Stimulated activated CD4-positive, alpha-beta T cell treated with anti-CD3 and anti-CD28 coated beads, Interleukin-1b, Interleukin-23, amount 100 ng/mL, for 4 hours (primary cell): ENCODE results near the gene LLGL1.

Experiments used
- DNase-seq, 2 donors: peaks; one replicate each; pipeline ENCODE4 v3.0.0-alpha.2; 2020; ENCODE audit warnings: low read depth in 2 of 2

LLGL1 gene

DNA sequence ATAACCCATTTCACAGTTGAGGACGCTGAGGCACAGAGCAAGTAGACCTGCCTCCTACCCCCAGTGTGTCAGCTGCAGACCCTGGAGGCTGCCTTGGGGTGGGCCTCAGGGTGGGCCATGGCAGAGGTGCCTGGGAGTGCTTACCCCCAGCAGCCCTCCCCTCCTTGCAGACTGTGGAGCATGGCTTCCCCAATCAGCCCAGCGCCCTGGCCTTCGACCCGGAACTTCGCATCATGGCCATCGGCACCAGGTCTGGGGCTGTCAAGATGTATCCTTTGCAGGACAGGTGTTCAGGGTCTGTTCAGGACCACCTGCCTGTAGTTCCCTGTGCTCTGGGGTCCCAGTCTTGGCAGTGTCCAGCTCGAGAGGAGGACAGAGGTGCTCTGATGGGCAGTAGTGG is 4.3 kb downstream of the LLGL1 start:
- DNase-seq: no peak

DNA sequence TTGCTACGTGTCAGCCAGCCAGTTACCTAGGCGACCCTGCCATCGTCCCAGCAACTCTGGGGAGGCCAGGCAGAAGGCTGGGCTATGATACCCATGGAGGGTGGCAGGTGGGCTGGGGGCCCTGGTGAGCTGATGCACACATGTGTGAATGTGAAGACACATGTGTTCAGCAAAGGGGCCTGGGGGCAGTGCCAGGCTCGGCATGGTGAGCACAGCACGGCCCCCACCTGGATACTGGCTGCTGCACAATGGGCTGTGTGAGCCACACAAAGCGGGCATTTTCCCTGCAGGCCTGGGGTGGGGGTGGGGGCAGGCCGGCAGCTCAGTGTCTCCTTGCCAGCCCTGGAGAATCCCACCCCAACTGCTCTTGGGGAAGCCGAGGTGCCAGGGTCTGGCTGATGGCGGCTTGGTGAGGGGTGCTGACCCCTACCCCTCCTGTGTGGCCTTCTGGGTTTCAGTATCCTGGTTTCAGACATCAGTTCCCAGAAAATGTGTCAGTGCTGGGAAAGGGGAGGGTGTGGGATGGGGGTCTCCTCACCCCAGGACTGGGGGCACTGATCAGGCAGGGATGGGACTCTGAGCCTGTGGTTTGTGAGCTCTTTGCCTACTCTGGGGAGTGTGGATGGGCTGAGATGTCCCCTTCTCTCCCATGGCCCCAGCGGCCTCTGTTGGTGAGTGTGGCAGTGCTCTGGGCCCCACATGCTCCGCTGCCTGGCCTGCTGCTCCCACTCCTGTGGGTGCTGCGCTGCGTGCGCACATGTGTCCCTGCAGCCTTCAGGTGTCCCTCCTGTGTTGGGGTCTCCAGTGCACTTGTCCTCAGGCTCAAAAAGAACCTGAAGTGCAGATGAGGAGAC is 5.1 kb downstream of the LLGL1 start:
- no peak for DNase-seq

DNA sequence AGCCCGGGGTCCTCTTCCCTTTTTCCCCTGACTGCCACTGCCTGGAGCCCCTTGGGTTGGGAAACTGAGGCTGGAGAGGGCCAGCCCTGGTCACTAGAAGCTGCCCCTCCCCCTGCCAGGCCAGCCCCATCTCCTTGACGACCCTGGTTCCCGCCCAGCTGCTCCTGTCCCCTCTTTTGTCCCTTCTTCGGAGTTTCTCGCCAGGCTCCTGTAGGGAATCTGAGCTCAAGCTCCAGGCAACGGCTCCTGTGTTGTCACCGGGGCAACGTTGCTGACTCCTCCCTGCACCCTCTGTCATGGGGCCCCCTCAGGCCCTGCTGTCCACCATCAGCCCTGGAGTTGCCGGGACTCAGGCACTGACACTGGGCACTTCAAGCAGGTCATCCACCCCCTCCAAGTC is 5.7 kb downstream of the LLGL1 start:
- no peak for DNase-seq

GRCh38 chr17:18233803-18234518 is 8.5 kb downstream of the LLGL1 start:
- no peak for DNase-seq

DNA sequence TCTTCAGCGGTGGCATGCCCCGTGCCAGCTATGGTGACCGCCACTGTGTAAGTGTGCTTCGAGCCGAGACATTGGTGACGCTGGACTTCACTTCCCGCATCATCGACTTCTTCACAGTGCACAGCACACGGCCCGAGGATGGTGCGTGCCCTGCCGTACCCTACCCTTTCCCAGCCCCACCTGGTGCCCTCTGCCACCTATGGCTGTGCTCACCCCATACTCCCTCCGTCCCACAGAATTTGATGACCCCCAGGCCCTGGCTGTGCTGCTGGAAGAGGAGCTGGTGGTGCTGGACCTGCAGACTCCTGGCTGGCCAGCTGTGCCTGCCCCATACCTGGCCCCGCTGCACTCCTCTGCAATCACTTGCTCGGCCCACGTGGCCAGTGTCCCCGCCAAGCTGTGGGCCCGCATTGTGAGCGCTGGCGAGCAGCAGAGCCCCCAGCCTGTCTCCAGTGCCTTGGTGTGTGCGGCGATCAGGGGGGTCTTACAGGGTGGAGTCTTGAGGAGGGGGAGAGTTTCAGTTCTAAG is 9.5 kb downstream of the LLGL1 start:
- DNase-seq: no peak

DNA sequence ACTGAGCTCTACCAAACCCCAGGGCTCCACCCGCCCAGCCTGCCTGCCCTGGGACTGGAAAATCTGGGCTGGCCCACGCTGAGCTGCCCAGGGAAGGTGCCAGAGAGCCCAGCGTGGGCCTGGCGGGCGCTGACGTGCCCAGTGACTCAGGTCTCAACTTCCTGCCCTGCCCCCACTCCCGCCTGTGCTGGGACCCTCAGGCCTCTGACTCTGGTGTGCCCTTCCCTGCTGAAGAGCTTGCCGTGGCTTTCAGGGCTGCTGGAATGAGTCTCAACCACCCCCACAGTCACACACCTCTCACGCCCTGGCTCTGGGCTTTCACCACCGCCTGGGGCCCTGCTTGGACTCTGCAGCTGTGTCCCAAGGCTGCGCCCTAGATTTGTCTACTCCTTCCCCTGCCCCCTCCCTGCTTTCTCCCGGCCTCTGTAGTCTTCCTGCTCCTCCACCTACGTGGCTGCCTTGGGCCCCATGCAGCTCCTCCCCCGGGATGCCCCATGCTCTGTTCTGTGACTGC is 10.4 kb downstream of the LLGL1 start:
- no peak for DNase-seq

- DNase-seq: no peak
Measured at GRCh38 chr17:18236494-18236893, 11.1 kb downstream of the LLGL1 start.

DNA sequence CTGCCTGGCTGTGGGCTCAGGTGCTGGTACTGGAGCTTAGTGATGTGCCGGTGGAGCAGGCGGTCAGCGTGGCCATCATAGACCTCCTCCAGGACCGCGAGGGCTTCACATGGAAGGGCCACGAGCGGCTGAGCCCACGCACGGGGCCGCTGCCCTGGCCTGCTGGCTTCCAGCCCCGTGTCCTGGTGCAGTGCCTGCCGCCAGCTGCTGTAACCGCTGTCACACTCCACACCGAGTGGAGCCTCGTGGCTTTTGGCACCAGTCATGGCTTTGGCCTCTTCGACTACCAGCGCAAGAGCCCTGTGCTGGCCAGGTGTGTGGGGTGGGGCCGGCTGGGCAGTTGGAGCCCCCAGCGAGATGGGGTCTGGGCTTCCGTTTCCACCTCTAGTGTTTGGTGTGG is 12.0 kb downstream of the LLGL1 start:
- DNase-seq: no peak

DNA sequence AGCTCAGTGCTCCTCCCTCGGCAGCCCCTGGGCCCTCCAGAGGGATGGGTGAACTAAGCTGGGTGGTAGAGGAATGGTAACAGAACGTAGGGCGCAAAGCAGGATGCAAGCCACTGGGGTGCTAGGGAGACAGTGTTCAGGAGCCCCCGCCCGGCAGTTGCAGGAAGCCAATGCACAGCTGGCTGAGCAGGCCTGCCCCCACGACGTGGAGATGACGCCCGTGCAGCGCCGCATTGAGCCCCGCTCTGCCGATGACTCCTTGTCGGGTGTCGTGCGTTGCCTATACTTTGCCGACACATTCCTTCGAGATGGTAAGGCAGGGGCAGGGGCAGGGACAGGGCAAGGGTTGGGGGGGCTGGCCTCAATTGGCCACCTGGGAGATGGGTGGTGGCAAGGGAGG is 12.9 kb downstream of the LLGL1 start:
- no peak for DNase-seq

- DNase-seq: no peak
Measured at GRCh38 chr17:18240449-18240848, 15.0 kb downstream of the LLGL1 start.

DNA sequence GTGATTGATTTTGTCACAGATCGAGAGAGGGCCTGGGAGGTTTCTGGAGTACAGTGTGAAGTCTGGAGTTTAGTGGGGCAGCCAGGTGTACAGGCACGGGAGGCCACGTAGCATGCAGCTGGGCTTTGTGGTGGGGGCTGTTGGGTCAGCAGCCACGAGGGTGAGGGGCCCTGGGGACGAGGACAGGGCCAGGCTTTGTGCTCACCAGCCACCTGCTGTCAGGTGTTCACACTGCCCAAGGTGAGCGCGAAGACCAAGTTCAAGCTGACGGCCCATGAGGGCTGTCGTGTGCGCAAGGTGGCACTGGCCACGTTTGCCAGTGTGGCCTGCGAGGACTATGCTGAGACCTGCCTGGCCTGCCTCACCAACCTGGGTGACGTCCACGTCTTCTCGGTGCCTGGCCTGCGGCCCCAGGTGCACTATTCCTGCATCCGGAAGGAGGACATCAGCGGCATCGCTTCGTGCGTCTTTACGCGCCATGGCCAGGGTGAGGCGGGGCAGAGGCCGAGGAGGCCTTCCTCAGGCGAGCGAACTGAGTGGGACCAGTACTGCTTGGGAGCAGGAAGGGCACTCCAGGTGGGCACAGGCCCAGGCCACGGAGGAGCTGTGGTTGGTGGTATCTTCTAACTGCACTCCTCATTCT is 15.9 kb downstream of the LLGL1 start:
- no peak for DNase-seq

DNA sequence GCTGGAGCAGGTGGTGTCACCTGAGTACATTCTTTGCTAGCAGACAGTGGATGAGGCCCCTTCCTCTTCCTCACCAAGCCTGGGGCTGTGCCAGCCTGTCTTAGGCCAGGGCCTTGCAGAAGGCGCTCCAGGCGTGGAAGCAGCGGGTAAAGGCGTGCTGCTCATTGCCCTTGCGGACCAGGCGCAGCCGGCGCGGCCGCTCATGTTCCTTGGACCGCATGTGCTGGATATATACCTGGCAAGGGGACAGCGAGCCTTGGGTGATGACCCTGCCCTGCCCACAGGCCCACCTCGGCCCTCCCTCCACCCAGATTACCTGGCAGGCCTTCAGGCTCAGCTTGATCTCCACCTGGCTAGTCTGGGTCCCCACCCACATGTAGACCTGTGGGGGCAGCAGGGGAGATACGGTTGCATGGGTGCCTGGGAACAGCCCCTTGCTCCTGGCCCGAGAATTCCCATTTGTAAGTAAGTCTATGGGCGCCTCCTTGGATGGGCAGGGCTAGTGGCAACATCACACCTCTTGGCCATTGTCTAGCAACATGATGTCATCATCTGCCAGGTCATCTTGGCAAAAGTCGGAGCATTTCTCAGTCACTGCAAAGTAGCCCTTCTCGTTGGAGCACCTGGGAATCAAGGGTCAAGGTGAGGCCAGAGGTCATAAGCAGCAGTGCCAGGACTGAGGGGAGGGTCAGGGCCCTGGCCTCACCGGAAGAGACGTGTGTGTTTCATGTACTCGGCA is 19.8 kb downstream of the LLGL1 start:
- no peak for DNase-seq

DNA sequence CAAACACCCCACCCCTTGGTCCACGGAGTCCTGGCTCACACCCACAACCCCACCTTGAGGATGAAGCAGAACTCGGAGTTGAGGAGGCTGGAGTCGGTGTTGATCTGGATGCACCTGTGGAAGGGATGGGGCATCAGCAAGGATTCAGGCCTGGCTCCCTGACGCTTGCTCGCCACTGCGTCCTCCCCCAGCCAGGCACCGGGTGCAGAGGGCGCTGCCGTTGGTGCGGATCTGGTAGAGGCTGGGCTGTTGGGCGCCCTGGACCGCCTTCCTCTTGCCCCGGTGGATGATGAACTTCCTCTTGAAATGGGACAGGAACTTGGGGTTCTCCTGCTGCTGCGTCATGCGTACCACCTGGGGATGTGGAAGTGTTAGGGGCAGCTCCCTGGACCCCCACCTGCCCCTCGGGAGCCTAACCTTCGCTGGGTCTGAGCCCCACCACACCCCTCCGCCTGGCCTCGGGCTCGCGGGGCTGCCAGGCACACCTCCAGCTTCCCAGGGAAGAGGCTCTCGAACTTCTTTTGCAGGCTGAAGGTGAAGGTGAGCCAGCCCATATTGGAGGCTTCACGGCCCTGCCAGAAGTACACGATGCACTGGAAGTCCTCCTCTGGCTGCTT is 20.8 kb downstream of the LLGL1 start:
- DNase-seq: no peak

GRCh38 chr17:18246880-18247612 is 21.6 kb downstream of the LLGL1 start:
- DNase-seq: peak in 1 of 2 donors; percentile 23

DNA sequence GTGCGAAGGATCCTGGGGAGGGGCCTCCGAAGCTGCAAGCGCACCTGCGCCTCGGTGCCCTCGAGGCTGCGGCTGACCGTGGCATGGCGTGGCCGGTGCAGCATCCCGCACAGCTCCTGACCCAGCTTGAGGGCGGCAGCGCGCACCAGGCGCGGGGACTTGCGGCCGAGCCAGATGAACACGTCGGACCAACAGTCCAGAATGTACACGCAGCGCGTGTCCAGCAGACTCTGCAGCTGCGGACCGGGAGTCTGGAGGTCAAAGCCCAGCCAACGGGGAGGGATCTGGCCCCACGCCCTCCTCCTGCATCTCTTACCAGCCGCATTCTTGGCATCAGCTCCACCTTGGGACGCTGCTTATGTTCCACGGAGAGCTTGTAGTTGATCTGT is 22.2 kb downstream of the LLGL1 start:
- no peak for DNase-seq

DNA sequence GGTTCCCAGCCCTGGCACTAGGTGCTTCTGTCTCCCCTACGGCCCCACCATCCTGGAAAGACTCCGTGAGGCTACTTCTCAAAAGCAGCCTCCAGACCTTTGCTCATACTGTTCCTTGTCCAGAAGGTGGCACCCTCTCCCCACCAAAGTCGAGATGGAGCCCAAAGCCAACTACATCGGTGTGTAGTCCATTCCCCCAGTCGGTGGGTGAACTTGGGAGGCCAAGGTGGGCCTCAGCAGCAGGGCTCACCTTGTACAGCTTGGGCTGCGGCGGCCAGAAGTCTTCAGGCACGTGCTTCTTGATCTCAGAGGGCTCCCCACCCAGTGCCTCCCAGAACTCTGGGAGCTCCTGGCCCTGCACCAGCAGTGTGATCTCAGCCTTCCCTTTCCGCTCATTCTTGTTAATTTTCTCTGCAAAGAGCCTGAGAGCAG is 22.9 kb downstream of the LLGL1 start:
- DNase-seq: peak; percentile 42 to 56

GRCh38 chr17:18248811-18249210 is 23.4 kb downstream of the LLGL1 start:
- no peak for DNase-seq

GRCh38 chr17:18250259-18250658 is 24.8 kb downstream of the LLGL1 start:
- DNase-seq: no peak

DNA sequence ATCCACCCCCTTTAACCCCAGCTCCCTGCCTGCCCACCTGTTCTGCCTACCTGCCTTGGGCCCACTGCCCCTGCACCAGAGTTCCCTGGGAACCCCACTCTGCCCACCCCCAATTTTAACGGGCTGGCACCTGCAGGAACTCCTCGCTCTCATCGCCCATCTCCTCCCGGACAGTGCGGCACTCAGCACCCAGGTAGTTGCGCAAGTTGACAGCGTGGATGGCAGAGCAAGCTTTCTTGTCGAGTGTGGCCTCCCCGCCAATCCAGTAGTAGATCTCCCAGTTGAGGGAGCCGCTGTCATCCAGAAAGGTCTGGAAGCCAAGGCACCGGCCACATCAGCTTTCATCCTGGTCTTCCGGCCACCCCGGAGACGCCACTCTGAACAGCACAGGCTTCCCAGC is 25.3 kb downstream of the LLGL1 start:
- DNase-seq: no peak

DNA sequence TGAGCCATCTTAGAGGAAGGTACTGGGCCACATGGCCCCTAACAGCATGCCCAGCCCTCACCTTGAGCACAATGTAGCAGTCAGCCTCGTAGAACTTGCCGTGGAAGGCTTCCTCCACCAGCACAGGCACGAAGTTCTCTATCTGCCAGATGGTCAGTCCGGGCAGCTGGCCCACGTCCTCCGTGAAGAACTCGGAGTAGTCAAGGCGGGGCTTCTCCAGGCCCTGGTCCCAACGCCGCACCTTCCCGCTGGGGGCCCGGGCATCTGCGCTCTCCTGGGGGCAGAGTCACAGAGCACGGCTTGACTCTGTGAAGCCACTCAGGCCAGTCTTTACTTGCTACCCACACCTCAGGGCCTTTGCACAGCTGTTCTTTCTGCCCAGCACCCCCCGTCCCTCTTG is 25.8 kb downstream of the LLGL1 start:
- DNase-seq: no peak
